AML-193 (cell line): ENCODE data around the gene LIM2.

Source experiments
- DNase-seq, 2 experiments: peaks; one replicate each; lab custom pipeline; 2025; lab: John Stamatoyannopoulos, UW

Gene LIM2

GRCh38 chr19:51339687-51340656 lies 47.8 kb downstream of the LIM2 start:
- peak; percentile 87 to 89 for DNase-seq

- DNase-seq: no peak
Observed at GRCh38 chr19:51339313-51339686, 48.5 kb downstream of the LIM2 start.

DNA sequence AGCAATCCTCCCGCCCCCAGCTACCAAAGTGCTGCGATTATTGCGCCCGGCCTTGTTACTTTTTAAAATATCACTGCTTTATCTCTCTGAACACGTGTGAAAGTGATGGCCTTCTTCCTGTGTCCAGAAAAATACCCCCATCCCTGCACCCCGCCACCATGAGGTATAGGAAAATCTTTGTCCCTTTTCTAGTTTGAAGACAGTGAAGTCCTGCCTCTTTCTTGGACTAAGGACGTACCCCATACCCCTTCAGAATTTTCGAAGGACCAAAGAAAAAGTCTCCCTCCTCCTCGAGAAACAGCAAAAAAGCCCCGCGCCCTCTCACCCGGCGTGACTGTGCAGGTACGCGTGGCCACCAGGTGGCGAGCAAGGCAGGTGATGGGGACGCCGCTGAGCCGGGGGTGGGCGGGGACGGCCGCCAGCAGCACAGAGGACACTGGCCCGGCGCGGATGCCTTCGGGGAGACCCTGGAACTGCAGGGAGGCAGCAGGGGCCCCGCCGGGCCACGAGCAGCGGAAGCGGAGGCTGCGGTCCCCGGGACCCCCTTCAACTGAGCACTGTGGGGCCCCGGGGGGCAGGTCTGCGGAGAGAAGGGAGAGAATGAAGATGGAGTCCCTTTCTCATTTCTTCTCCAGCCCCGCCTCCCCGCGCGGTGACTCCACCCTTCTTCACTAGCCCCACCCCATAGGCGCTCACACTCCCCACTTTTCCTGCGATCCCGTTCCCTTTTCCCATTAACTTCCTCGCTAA lies 49.0 kb downstream of the LIM2 start:
- peak; percentile 59 to 60 for DNase-seq

DNA sequence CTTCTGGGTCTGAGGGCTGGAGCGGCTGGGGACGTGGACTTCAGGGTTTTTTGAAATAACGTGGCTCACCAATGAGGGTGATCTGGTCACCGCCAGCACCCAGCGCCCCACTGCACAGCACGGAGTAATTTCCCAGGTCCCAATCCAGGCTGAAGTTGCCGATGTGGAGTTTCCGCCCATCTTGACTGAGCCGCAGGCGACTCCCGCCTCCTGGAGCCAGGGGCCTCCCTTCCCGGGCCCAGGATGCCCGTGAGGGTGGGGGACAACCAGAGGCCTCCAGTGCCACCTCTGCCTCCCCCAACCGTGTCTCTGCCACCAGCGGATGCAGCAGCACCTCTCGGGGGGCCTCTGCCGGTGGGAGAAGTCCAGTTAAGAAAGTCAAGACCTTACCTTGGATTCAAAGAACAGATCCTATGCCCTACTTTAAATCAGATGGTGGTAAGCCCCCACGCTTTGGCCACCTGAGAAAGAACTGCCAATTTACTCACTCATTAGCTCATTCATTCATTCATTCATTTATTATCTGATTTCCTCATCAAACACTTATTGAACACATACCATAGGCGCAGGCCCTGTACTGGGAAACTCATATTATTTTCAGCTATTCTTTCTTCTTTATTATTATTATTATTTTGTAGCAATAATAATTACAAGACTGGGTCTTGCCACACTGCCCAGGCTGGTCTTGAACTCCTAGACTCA lies 49.8 kb downstream of the LIM2 start:
- DNase-seq: no peak

- DNase-seq: no peak
Observed at GRCh38 chr19:51337141-51337860, 50.5 kb downstream of the LIM2 start.

- DNase-seq: no peak
Observed at GRCh38 chr19:51333836-51334460, 53.8 kb downstream of the LIM2 start.

- DNase-seq: no peak
Observed at GRCh38 chr19:51331716-51332115, 56.1 kb downstream of the LIM2 start.

DNA sequence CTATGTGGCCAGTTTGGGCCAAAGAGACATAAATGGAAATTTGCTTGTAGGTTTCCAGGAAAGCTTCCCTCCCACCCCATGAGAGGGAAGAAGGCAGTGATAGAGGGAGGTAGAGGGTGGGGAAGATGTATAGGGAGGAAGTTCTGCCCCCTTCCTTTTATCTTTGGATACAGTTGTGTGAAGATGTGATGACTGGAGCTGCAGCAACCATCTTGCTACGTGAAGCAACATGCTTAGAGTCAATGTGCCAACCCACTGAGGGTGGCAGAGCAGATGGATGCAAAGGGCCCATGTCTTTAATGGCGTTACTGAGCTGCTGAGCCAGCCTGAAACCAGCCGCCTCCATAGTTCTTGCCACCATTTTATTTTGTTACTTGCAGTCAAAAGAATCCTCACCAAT lies 56.6 kb downstream of the LIM2 start:
- no peak for DNase-seq

GRCh38 chr19:51330366-51330765 lies 57.4 kb downstream of the LIM2 start:
- no peak for DNase-seq
